Neutrophil (primary cell): ENCODE measurements around the gene GLS.

Experiments used
- H3K27ac ChIP-seq: fragments of 200-600 bp; sonication (generic); 2 replicates; pipeline ENCODE4 v1.5.1; 2016; ENCODE audit warnings: mild to moderate bottlenecking, moderate library complexity
- H3K27me3 ChIP-seq: fragments of 200-600 bp; sonication (generic); 2 replicates; pipeline ENCODE4 v1.6.0; 2016; ENCODE audit warnings: mild to moderate bottlenecking
- H3K36me3 ChIP-seq: fragments of 200-600 bp; sonication (generic); 2 replicates; pipeline ENCODE4 v1.5.1; 2017
- H3K4me1 ChIP-seq, 2 experiments: fragments of 200-600 bp in 1 of 2; sonication (generic) in 1 of 2; 1 replicate in 1 of 2; 2 replicates in 1 of 2; pipeline versions ENCODE4 v1.5.1 to v1.6.1; 2013 to 2016; ENCODE audit warnings: low read depth in 1 of 2, low read length in 1 of 2, mild to moderate bottlenecking in 1 of 2, moderate library complexity in 1 of 2; ENCODE audit not compliant: control insufficient read depth in 1 of 2, insufficient read depth in 1 of 2
- H3K4me3 ChIP-seq, 2 experiments: fragments of 200-600 bp in 1 of 2; sonication (generic) in 1 of 2; 1 replicate in 1 of 2; 2 replicates in 1 of 2; pipeline ENCODE4 v1.5.1; 2013 to 2016; ENCODE audit warnings: low read depth in 1 of 2, low read length in 1 of 2, mild to moderate bottlenecking in 1 of 2, moderate library complexity in 1 of 2
- H3K9me3 ChIP-seq: fragments of 200-600 bp; sonication (generic); 2 replicates; pipeline ENCODE4 v1.5.1; 2016
- CTCF ChIP-seq: fragments of 200-600 bp; sonication (generic); IDR thresholded peaks from 2 replicates; pipeline ENCODE4 v1.5.1; 2016; ENCODE audit warnings: antibody characterized with exemption

GLS gene

GRCh38 chr2:190891372-190891771 lies 10.8 kb downstream of the GLS start:
- Histone ChIP-seq H3K4me1 (peaks cover 26 to 33% of the 10 kb centered on the region in 2 experiments), H3K9me3 (no peaks in the 10 kb centered on the region)

GRCh38 chr2:190891889-190892288 lies 11.3 kb downstream of the GLS start:
- Histone ChIP-seq H3K9me3 (no peaks in the 10 kb centered on the region), H3K4me1 (peaks cover 26 to 33% of the 10 kb centered on the region in 2 experiments), H3K27ac (peak overlapping the region; percentile 58), H3K4me3 (no peak overlapping the region), H3K36me3 (peaks cover 11% of the 10 kb centered on the region), H3K27me3 (no peaks in the 10 kb centered on the region)
- TF ChIP-seq CTCF: no peak

More at GRCh38 chr2:190891372-190891771, 10.8 kb downstream of the GLS start:
- peak overlapping the region; percentile 58 for H3K27ac ChIP-seq
- TF ChIP-seq CTCF: no peak
- peaks cover 10% of the 10 kb centered on the region for H3K36me3 ChIP-seq
- no peaks in the 10 kb centered on the region for H3K27me3 ChIP-seq
- no peak overlapping the region for H3K4me3 ChIP-seq

- Histone ChIP-seq H3K4me3 (no peak overlapping the region), H3K36me3 (peaks cover 11% of the 10 kb centered on the region), H3K4me1 (peaks cover 18 to 20% of the 10 kb centered on the region in 2 experiments), H3K9me3 (no peaks in the 10 kb centered on the region), H3K27ac (no peak overlapping the region), H3K27me3 (no peaks in the 10 kb centered on the region)
- no peak for TF ChIP-seq CTCF
Observed at GRCh38 chr2:190893157-190893556, 12.5 kb downstream of the GLS start.

- H3K36me3 ChIP-seq: peaks cover 21% of the 10 kb centered on the region
- no peak overlapping the region for H3K27ac ChIP-seq
- H3K27me3 ChIP-seq: no peaks in the 10 kb centered on the region
Observed at GRCh38 chr2:190896477-190896876, 15.9 kb downstream of the GLS start.

GRCh38 chr2:190903693-190904450 lies 23.3 kb downstream of the GLS start:
- peaks cover 54% of the 10 kb centered on the region for H3K36me3 ChIP-seq
- H3K27ac ChIP-seq: no peak overlapping the region
- no peak for TF ChIP-seq CTCF

More at GRCh38 chr2:190896477-190896876, 15.9 kb downstream of the GLS start:
- no peak for TF ChIP-seq CTCF
- H3K9me3 ChIP-seq: no peaks in the 10 kb centered on the region
- H3K4me1 ChIP-seq: peaks cover 9 to 10% of the 10 kb centered on the region in 2 experiments
- no peak overlapping the region for H3K4me3 ChIP-seq

More at GRCh38 chr2:190903693-190904450, 23.3 kb downstream of the GLS start:
- H3K4me1 ChIP-seq: no peaks in the 10 kb centered on the region
- no peaks in the 10 kb centered on the region for H3K9me3 ChIP-seq
- no peaks in the 10 kb centered on the region for H3K27me3 ChIP-seq
- H3K4me3 ChIP-seq: no peak overlapping the region
